Keratinocyte (primary cell): Measurements from ENCODE around the gene ZNF576.

Source experiments
- CTCF ChIP-seq, 3 experiments: IDR thresholded peaks in 1 of 3; conservative IDR thresholded peaks in 1 of 3; optimal IDR thresholded peaks in 1 of 3; 2 replicates in 2 of 3; 3 replicates in 1 of 3; pipeline versions ENCODE3 to v1.5.1; 2011; ENCODE audit warnings: low read length in 3 of 3, mild to moderate bottlenecking in 3 of 3, moderate library complexity in 2 of 3, control low read depth in 1 of 3, inconsistent platforms in 1 of 3; ENCODE audit not compliant: insufficient read depth in 2 of 3; ENCODE audit errors: extremely low read depth in 1 of 3
- EZH2 ChIP-seq: IDR thresholded peaks from one replicate; pipeline ENCODE4 v1.6.1; 2012; ENCODE audit warnings: inconsistent platforms, mild to moderate bottlenecking, low read length, moderate library complexity

GRCh38 chr19:43572171-43572588, 24.2 kb upstream of the ZNF576 start:
- no peak for TF ChIP-seq CTCF (optimal IDR thresholded peaks at IDR 0.05 in 1 of 3, IDR thresholded peaks at IDR 0.05 in 1 of 3, conservative IDR thresholded peaks at IDR 0.05 in 1 of 3; ENCODE audit: extremely low read depth in 1 of 3, insufficient read depth in 2 of 3, low read length in 3 of 3)
- TF ChIP-seq EZH2 = no peak
